Neural cell (in vitro differentiated cells): ENCODE data around the gene NR1D1. TPM values are rescaled to one million over a fixed set of nuclear protein-coding genes. Genes with fewer than 3 reads are reported as not detected.

Experiments
- H2AFZ ChIP-seq: fragments of 200-600, 300-800 bp; sonication (generic), shearing (Covaris generic); 2 replicates; pipeline ENCODE4 v1.6.0; 2014; ENCODE audit warnings: low read depth, mild to moderate bottlenecking, antibody characterized with exemption, low read length, moderate library complexity
- H3F3A ChIP-seq: fragments of 200-600 bp; shearing (Covaris generic); 2 replicates; pipeline ENCODE4 v1.6.1; 2016; ENCODE audit warnings: mild to moderate bottlenecking, moderate library complexity, mixed read lengths, antibody characterized with exemption, low read length; ENCODE audit not compliant: insufficient read depth, poor library complexity, severe bottlenecking
- H3K27ac ChIP-seq: fragments of 200-600, 300-800 bp; sonication (generic), shearing (Covaris generic); 2 replicates; pipeline ENCODE4 v1.5.1; 2014; ENCODE audit warnings: mild to moderate bottlenecking, low read length, moderate library complexity
- H3K27me3 ChIP-seq: fragments of 300-800, 200-600 bp; sonication (generic), shearing (Covaris generic); 2 replicates; pipeline ENCODE4 v1.6.0; 2014; ENCODE audit warnings: mild to moderate bottlenecking, low read depth, low read length, moderate library complexity; ENCODE audit not compliant: insufficient read depth
- H3K36me3 ChIP-seq: fragments of 300-800, 200-600 bp; sonication (generic), shearing (Covaris generic); 2 replicates; pipeline ENCODE4 v1.5.1; 2014; ENCODE audit warnings: mild to moderate bottlenecking, antibody characterized with exemption, low read length, moderate library complexity; ENCODE audit not compliant: insufficient read depth
- H3K4me2 ChIP-seq: fragments of 300-800, 200-600 bp; sonication (generic), shearing (Covaris generic); 2 replicates; pipeline ENCODE4 v1.6.0; 2014; ENCODE audit warnings: mild to moderate bottlenecking, low read length
- H3K4me3 ChIP-seq: fragments of 300-800, 200-600 bp; sonication (generic), shearing (Covaris generic); 2 replicates; pipeline ENCODE4 v1.5.1; 2014; ENCODE audit warnings: mild to moderate bottlenecking, low read length, moderate library complexity
- H3K79me2 ChIP-seq: fragments of 200-600 bp; shearing (Covaris generic); replicated peaks from 2 replicates; pipeline ENCODE4 v1.6.0; 2014; ENCODE audit warnings: mild to moderate bottlenecking, low read length, moderate library complexity; ENCODE audit not compliant: insufficient read depth
- H3K9ac ChIP-seq: fragments of 300-800, 200-600 bp; sonication (generic), shearing (Covaris generic); 2 replicates; pipeline ENCODE4 v1.6.1; 2016; ENCODE audit warnings: mild to moderate bottlenecking, low read length, mixed read lengths
- H3K9me2 ChIP-seq: fragments of 200-600 bp; shearing (Covaris generic); 2 replicates; pipeline ENCODE4 v1.6.1; 2016; ENCODE audit warnings: mild to moderate bottlenecking, low read length, mixed read lengths; ENCODE audit not compliant: insufficient read depth
- H3K9me3 ChIP-seq: fragments of 200-600, 300-800 bp; sonication (generic), shearing (Covaris generic); 2 replicates; pipeline ENCODE4 v1.6.1; 2016; ENCODE audit warnings: mild to moderate bottlenecking, mixed run types, low read length, moderate library complexity, mixed read lengths
- H4K20me1 ChIP-seq: fragments of 200-600 bp; shearing (Covaris generic); 2 replicates; pipeline ENCODE4 v1.6.1; 2016; ENCODE audit warnings: mild to moderate bottlenecking, mixed run types; ENCODE audit not compliant: insufficient read depth
- CTCF ChIP-seq: fragments of 450-650 bp; IDR thresholded peaks from 2 replicates; pipeline ENCODE4 v1.5.1; 2014; ENCODE audit warnings: antibody characterized with exemption, mild to moderate bottlenecking, moderate library complexity; ENCODE audit not compliant: poor library complexity, severe bottlenecking
- EP300 ChIP-seq: fragments of 450-650 bp; conservative IDR thresholded peaks from 2 replicates; pipeline ENCODE4 v1.6.1; 2014; ENCODE audit warnings: antibody characterized with exemption, mild to moderate bottlenecking, moderate library complexity; ENCODE audit not compliant: poor library complexity, severe bottlenecking
- EZH2 ChIP-seq: fragments of 200-600, 300-800 bp; shearing (Covaris generic), sonication (generic); IDR thresholded peaks from 2 replicates; pipeline ENCODE4 v1.6.1; 2014; ENCODE audit warnings: antibody characterized with exemption, low read length, borderline replicate concordance, mild to moderate bottlenecking; ENCODE audit not compliant: insufficient read depth, poor library complexity, severe bottlenecking
- MXI1 ChIP-seq: fragments of 450-650 bp; conservative IDR thresholded peaks from 2 replicates; pipeline ENCODE4 v1.6.1; 2014; ENCODE audit warnings: antibody characterized with exemption, mild to moderate bottlenecking; ENCODE audit not compliant: poor library complexity, severe bottlenecking
- POLR2AphosphoS5 ChIP-seq: IDR thresholded peaks from 2 replicates; pipeline ENCODE4 v1.6.1; 2012
- RAD21 ChIP-seq: fragments of 450-650 bp; conservative IDR thresholded peaks from 2 replicates; pipeline ENCODE4 v1.6.1; 2014; ENCODE audit warnings: antibody characterized with exemption, mild to moderate bottlenecking, moderate library complexity
- SMC3 ChIP-seq: fragments of 450-650 bp; conservative IDR thresholded peaks from 2 replicates; pipeline ENCODE4 v1.6.1; 2014; ENCODE audit warnings: antibody characterized with exemption, mild to moderate bottlenecking, moderate library complexity; ENCODE audit not compliant: poor library complexity
- TAF1 ChIP-seq: IDR thresholded peaks from 2 replicates; pipeline ENCODE4 v1.6.1; 2012; ENCODE audit warnings: low read depth
- polyA plus RNA-seq: library from polyadenylated mRNA; depleted of rRNA; stranded (reverse); fragments of >200 nt; gene quantifications from 2 replicates; pipeline ENCODE4 v1.2.3, GENCODE V29; 2014
- TF ChIP-seq, protein P1 (sequence below): IDR thresholded peaks from 2 replicates; pipeline ENCODE4 v1.6.1; 2012; ENCODE audit warnings: borderline replicate concordance

The NR1D1 gene
- polyA plus RNA-seq, 1 donor from 2014 or later, result 0.73 TPM

- H2AFZ ChIP-seq, result no peak overlapping the region
- H3K27me3 ChIP-seq, result no peaks in the 10 kb centered on the region
- no peak for TF ChIP-seq MXI1
- TF ChIP-seq EP300, result no peak
- no peak for TF ChIP-seq EZH2
- TF ChIP-seq, protein P1, sequence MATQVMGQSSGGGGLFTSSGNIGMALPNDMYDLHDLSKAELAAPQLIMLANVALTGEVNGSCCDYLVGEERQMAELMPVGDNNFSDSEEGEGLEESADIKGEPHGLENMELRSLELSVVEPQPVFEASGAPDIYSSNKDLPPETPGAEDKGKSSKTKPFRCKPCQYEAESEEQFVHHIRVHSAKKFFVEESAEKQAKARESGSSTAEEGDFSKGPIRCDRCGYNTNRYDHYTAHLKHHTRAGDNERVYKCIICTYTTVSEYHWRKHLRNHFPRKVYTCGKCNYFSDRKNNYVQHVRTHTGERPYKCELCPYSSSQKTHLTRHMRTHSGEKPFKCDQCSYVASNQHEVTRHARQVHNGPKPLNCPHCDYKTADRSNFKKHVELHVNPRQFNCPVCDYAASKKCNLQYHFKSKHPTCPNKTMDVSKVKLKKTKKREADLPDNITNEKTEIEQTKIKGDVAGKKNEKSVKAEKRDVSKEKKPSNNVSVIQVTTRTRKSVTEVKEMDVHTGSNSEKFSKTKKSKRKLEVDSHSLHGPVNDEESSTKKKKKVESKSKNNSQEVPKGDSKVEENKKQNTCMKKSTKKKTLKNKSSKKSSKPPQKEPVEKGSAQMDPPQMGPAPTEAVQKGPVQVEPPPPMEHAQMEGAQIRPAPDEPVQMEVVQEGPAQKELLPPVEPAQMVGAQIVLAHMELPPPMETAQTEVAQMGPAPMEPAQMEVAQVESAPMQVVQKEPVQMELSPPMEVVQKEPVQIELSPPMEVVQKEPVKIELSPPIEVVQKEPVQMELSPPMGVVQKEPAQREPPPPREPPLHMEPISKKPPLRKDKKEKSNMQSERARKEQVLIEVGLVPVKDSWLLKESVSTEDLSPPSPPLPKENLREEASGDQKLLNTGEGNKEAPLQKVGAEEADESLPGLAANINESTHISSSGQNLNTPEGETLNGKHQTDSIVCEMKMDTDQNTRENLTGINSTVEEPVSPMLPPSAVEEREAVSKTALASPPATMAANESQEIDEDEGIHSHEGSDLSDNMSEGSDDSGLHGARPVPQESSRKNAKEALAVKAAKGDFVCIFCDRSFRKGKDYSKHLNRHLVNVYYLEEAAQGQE, result no peak
- TF ChIP-seq RAD21, result peak; percentile 67
- TF ChIP-seq POLR2AphosphoS5, result no peak
- no peak for TF ChIP-seq TAF1
- peak; percentile 69 for TF ChIP-seq SMC3
- TF ChIP-seq CTCF, result peak; percentile 68
- H3K9ac ChIP-seq, result no peak overlapping the region
- no peak overlapping the region for H3K4me3 ChIP-seq
- H3K9me2 ChIP-seq, result no peaks in the 10 kb centered on the region
- H3F3A ChIP-seq, result no peaks in the 10 kb centered on the region
- H3K9me3 ChIP-seq, result no peaks in the 10 kb centered on the region
- H3K79me2 ChIP-seq, result no peaks in the 10 kb centered on the region
- H3K27ac ChIP-seq, result no peak overlapping the region
- H3K4me2 ChIP-seq, result no peak overlapping the region
- H3K36me3 ChIP-seq, result no peaks in the 10 kb centered on the region
- H4K20me1 ChIP-seq, result no peaks in the 10 kb centered on the region
These were observed 14.0 kb downstream of the NR1D1 start for GRCh38 chr17:40086150-40087044.

DNA sequence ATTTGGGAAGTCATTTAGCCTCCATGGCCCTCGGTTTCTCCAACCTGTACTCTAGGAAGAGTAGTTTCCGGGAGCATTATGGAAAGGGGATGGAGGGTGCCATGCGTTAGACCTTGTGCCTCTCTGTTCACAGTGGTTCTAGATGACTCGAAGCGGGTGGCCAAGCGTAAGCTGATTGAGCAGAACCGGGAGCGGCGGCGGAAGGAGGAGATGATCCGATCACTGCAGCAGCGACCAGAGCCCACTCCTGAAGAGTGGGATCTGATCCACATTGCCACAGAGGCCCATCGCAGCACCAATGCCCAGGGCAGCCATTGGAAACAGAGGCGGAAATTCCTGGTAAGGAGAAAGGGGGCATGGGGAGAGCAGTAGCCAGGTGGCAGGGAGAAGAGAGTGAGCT, 15.9 kb downstream of the NR1D1 start:
- TF ChIP-seq, protein P1, result no peak
- TF ChIP-seq EZH2 (no peak), MXI1 (no peak), CTCF (no peak), TAF1 (no peak), RAD21 (no peak), POLR2AphosphoS5 (no peak), EP300 (no peak), SMC3 (no peak)
- Histone ChIP-seq H3K79me2 (no peaks in the 10 kb centered on the region), H3K4me2 (no peak overlapping the region), H3K36me3 (no peaks in the 10 kb centered on the region), H3K9me2 (no peaks in the 10 kb centered on the region), H3K27ac (no peak overlapping the region), H3F3A (no peaks in the 10 kb centered on the region), H3K27me3 (no peaks in the 10 kb centered on the region), H4K20me1 (no peaks in the 10 kb centered on the region), H3K4me3 (no peak overlapping the region), H3K9ac (no peak overlapping the region), H2AFZ (no peak overlapping the region), H3K9me3 (no peaks in the 10 kb centered on the region)
